ENCODE measurements around the gene TASP1.
"Not testable (repeated sequence)": the region's sequence is repeated elsewhere in the genome, so short reads cannot be mapped to it uniquely, and the experiment has no call there.

Gene TASP1

GRCh38 chr20:13493143-13493542, 145.6 kb downstream of the TASP1 start:
- no peak for DNase-seq (ENCODE audit: low read depth)

- DNase-seq (ENCODE audit: low read depth) = peak; percentile 80
Measured at GRCh38 chr20:13492001-13492481, 146.7 kb downstream of the TASP1 start.

- DNase-seq (ENCODE audit: low read depth) = no peak
Measured at GRCh38 chr20:13487202-13487601, 151.5 kb downstream of the TASP1 start.

GRCh38 chr20:13486694-13487093, 152.0 kb downstream of the TASP1 start:
- DNase-seq (ENCODE audit: low read depth) = peak; percentile 10

- DNase-seq (ENCODE audit: low read depth) = no peak
Measured at GRCh38 chr20:13485576-13485975, 153.2 kb downstream of the TASP1 start.

GRCh38 chr20:13485019-13485418, 153.7 kb downstream of the TASP1 start:
- DNase-seq (ENCODE audit: low read depth) = not testable (repeated sequence)

- DNase-seq (ENCODE audit: low read depth) = not testable (repeated sequence)
Measured at GRCh38 chr20:13483472-13483871, 155.3 kb downstream of the TASP1 start.

GRCh38 chr20:13478366-13478765, 160.4 kb downstream of the TASP1 start:
- DNase-seq (ENCODE audit: low read depth) = no peak

- DNase-seq (ENCODE audit: low read depth) = no peak
Measured at GRCh38 chr20:13474467-13474866, 164.3 kb downstream of the TASP1 start.

GRCh38 chr20:13469262-13469661, 169.5 kb downstream of the TASP1 start:
- no peak for DNase-seq (ENCODE audit: low read depth)

GRCh38 chr20:13468166-13468565, 170.6 kb downstream of the TASP1 start:
- DNase-seq (ENCODE audit: low read depth) = no peak

- peak; percentile 49 for DNase-seq (ENCODE audit: low read depth)
Measured at GRCh38 chr20:13464702-13465101, 174.0 kb downstream of the TASP1 start.

- no peak for DNase-seq (ENCODE audit: low read depth)
Measured at GRCh38 chr20:13461849-13462458, 176.8 kb downstream of the TASP1 start.

GRCh38 chr20:13458860-13459451, 179.8 kb downstream of the TASP1 start:
- peak; percentile 55 for DNase-seq (ENCODE audit: low read depth)

- no peak for DNase-seq (ENCODE audit: low read depth)
Measured at GRCh38 chr20:13457487-13457886, 181.2 kb downstream of the TASP1 start.

GRCh38 chr20:13455713-13456112, 183.0 kb downstream of the TASP1 start:
- DNase-seq (ENCODE audit: low read depth) = peak; percentile 62

- no peak for DNase-seq (ENCODE audit: low read depth)
Measured at GRCh38 chr20:13453367-13453766, 185.4 kb downstream of the TASP1 start.

- no peak for DNase-seq (ENCODE audit: low read depth)
Measured at GRCh38 chr20:13452470-13453124, 186.1 kb downstream of the TASP1 start.

- peak; percentile 53 for DNase-seq (ENCODE audit: low read depth)
Measured at GRCh38 chr20:13449868-13450434, 188.8 kb downstream of the TASP1 start.

- no peak for DNase-seq (ENCODE audit: low read depth)
Measured at GRCh38 chr20:13447385-13448180, 191.1 kb downstream of the TASP1 start.

- DNase-seq (ENCODE audit: low read depth) = no peak
Measured at GRCh38 chr20:13443690-13444089, 195.0 kb downstream of the TASP1 start.

- DNase-seq (ENCODE audit: low read depth) = no peak
Measured at GRCh38 chr20:13442986-13443385, 195.7 kb downstream of the TASP1 start.

Measured in iris pigment epithelial cell (primary cell).